ENCODE results near the gene THBS4.

Gene THBS4

GRCh38 chr5:80025069-80025468 lies 10.1 kb upstream of the THBS4 start:
- TF ChIP-seq POLR2A (IDR thresholded peaks at IDR 0.05; ENCODE audit: low read depth, low read length) (no peak), POLR2AphosphoS5 (IDR thresholded peaks at IDR 0.05; ENCODE audit: low read depth, low read length) (no peak), TAF1 (IDR thresholded peaks at IDR 0.05; ENCODE audit: borderline replicate concordance, low read depth, low read length) (no peak)
- DNase-seq (ENCODE audit: insufficient read length): no peak
- no peak for FAIRE-seq

- TF ChIP-seq POLR2AphosphoS5 (IDR thresholded peaks at IDR 0.05; ENCODE audit: low read depth, low read length) (no peak), POLR2A (IDR thresholded peaks at IDR 0.05; ENCODE audit: low read depth, low read length) (no peak), TAF1 (IDR thresholded peaks at IDR 0.05; ENCODE audit: borderline replicate concordance, low read depth, low read length) (no peak)
- FAIRE-seq (no peak), DNase-seq (ENCODE audit: insufficient read length) (no peak)
Measured at GRCh38 chr5:80026841-80027240, 8.3 kb upstream of the THBS4 start.

GRCh38 chr5:80031109-80031508 lies 4.0 kb upstream of the THBS4 start:
- FAIRE-seq (no peak), DNase-seq (ENCODE audit: insufficient read length) (no peak)
- TF ChIP-seq POLR2A (IDR thresholded peaks at IDR 0.05; ENCODE audit: low read depth, low read length) (no peak), TAF1 (IDR thresholded peaks at IDR 0.05; ENCODE audit: borderline replicate concordance, low read depth, low read length) (no peak), POLR2AphosphoS5 (IDR thresholded peaks at IDR 0.05; ENCODE audit: low read depth, low read length) (no peak)

- DNase-seq (ENCODE audit: insufficient read length) (no peak), FAIRE-seq (no peak)
- TF ChIP-seq TAF1 (IDR thresholded peaks at IDR 0.05; ENCODE audit: borderline replicate concordance, low read depth, low read length) (no peak), POLR2A (IDR thresholded peaks at IDR 0.05; ENCODE audit: low read depth, low read length) (no peak), POLR2AphosphoS5 (IDR thresholded peaks at IDR 0.05; ENCODE audit: low read depth, low read length) (no peak)
Measured at GRCh38 chr5:80033513-80033912, 1.6 kb upstream of the THBS4 start.

GRCh38 chr5:80034559-80034958 lies 589 bp upstream of the THBS4 start:
- no peak for DNase-seq (ENCODE audit: insufficient read length)
- TF ChIP-seq TAF1 (IDR thresholded peaks at IDR 0.05; ENCODE audit: borderline replicate concordance, low read depth, low read length) (no peak), POLR2A (IDR thresholded peaks at IDR 0.05; ENCODE audit: low read depth, low read length) (no peak), POLR2AphosphoS5 (IDR thresholded peaks at IDR 0.05; ENCODE audit: low read depth, low read length) (no peak)
- FAIRE-seq: no peak

GRCh38 chr5:80035839-80036238 lies 691 bp downstream of the THBS4 start:
- no peak for TF ChIP-seq TAF1 (IDR thresholded peaks at IDR 0.05; ENCODE audit: borderline replicate concordance, low read depth, low read length)
- no peak for TF ChIP-seq POLR2A (IDR thresholded peaks at IDR 0.05; ENCODE audit: low read depth, low read length)
- TF ChIP-seq POLR2AphosphoS5 (IDR thresholded peaks at IDR 0.05; ENCODE audit: low read depth, low read length): no peak
- DNase-seq (ENCODE audit: insufficient read length): no peak
- FAIRE-seq: no peak

- DNase-seq (ENCODE audit: insufficient read length) (no peak), FAIRE-seq (no peak)
- TF ChIP-seq POLR2A (IDR thresholded peaks at IDR 0.05; ENCODE audit: low read depth, low read length): no peak
- TF ChIP-seq POLR2AphosphoS5 (IDR thresholded peaks at IDR 0.05; ENCODE audit: low read depth, low read length): no peak
- no peak for TF ChIP-seq TAF1 (IDR thresholded peaks at IDR 0.05; ENCODE audit: borderline replicate concordance, low read depth, low read length)
Measured at GRCh38 chr5:80036615-80037014, 1.5 kb downstream of the THBS4 start.

GRCh38 chr5:80037366-80037765 lies 2.2 kb downstream of the THBS4 start:
- TF ChIP-seq POLR2AphosphoS5 (IDR thresholded peaks at IDR 0.05; ENCODE audit: low read depth, low read length) (no peak), POLR2A (IDR thresholded peaks at IDR 0.05; ENCODE audit: low read depth, low read length) (no peak), TAF1 (IDR thresholded peaks at IDR 0.05; ENCODE audit: borderline replicate concordance, low read depth, low read length) (no peak)
- FAIRE-seq (peak; percentile 24), DNase-seq (ENCODE audit: insufficient read length) (no peak)

- DNase-seq (ENCODE audit: insufficient read length) (no peak), FAIRE-seq (no peak)
- TF ChIP-seq POLR2A (IDR thresholded peaks at IDR 0.05; ENCODE audit: low read depth, low read length): no peak
- TF ChIP-seq TAF1 (IDR thresholded peaks at IDR 0.05; ENCODE audit: borderline replicate concordance, low read depth, low read length): no peak
- no peak for TF ChIP-seq POLR2AphosphoS5 (IDR thresholded peaks at IDR 0.05; ENCODE audit: low read depth, low read length)
Measured at GRCh38 chr5:80039650-80040049, 4.5 kb downstream of the THBS4 start.

GRCh38 chr5:80041527-80041926 lies 6.4 kb downstream of the THBS4 start:
- DNase-seq (ENCODE audit: insufficient read length): no peak
- no peak for FAIRE-seq
- TF ChIP-seq POLR2AphosphoS5 (IDR thresholded peaks at IDR 0.05; ENCODE audit: low read depth, low read length) (no peak), TAF1 (IDR thresholded peaks at IDR 0.05; ENCODE audit: borderline replicate concordance, low read depth, low read length) (no peak), POLR2A (IDR thresholded peaks at IDR 0.05; ENCODE audit: low read depth, low read length) (no peak)

GRCh38 chr5:80042330-80042729 lies 7.2 kb downstream of the THBS4 start:
- DNase-seq (ENCODE audit: insufficient read length): no peak
- FAIRE-seq: peak; percentile 64
- no peak for TF ChIP-seq TAF1 (IDR thresholded peaks at IDR 0.05; ENCODE audit: borderline replicate concordance, low read depth, low read length)
- TF ChIP-seq POLR2A (IDR thresholded peaks at IDR 0.05; ENCODE audit: low read depth, low read length): no peak
- no peak for TF ChIP-seq POLR2AphosphoS5 (IDR thresholded peaks at IDR 0.05; ENCODE audit: low read depth, low read length)

GRCh38 chr5:80043187-80043586 lies 8.0 kb downstream of the THBS4 start:
- no peak for TF ChIP-seq POLR2A (IDR thresholded peaks at IDR 0.05; ENCODE audit: low read depth, low read length)
- TF ChIP-seq TAF1 (IDR thresholded peaks at IDR 0.05; ENCODE audit: borderline replicate concordance, low read depth, low read length): no peak
- TF ChIP-seq POLR2AphosphoS5 (IDR thresholded peaks at IDR 0.05; ENCODE audit: low read depth, low read length): no peak
- DNase-seq (ENCODE audit: insufficient read length) (no peak), FAIRE-seq (no peak)

Data from GM12892 (cell line).